Measurements from ENCODE around the gene EME1.
A peak's percentile ranks its signal among the peaks of the same experiment; 100 is the strongest.
"Not testable (repeated sequence)": the region's sequence is repeated elsewhere in the genome, so short reads cannot be mapped to it uniquely, and the experiment has no call there.

The EME1 gene

GRCh38 chr17:50421308-50422051, 48.5 kb downstream of the EME1 start:
- no peak for DNase-seq (ENCODE audit: low read depth)
- no peak overlapping the region for H3K4me3 ChIP-seq (ENCODE audit: low read depth, low read length)

- no peak overlapping the region for H3K4me3 ChIP-seq (ENCODE audit: low read depth, low read length)
- DNase-seq (ENCODE audit: low read depth): no peak
Measured at GRCh38 chr17:50422738-50423137, 49.7 kb downstream of the EME1 start.

- H3K4me3 ChIP-seq (ENCODE audit: low read depth, low read length): no peak overlapping the region
- DNase-seq (ENCODE audit: low read depth): peak; percentile 85
Measured at GRCh38 chr17:50423553-50424159, 50.6 kb downstream of the EME1 start.

GRCh38 chr17:50424246-50424995, 51.4 kb downstream of the EME1 start:
- DNase-seq (ENCODE audit: low read depth): no peak
- H3K4me3 ChIP-seq (ENCODE audit: low read depth, low read length): no peak overlapping the region

- no peak for DNase-seq (ENCODE audit: low read depth)
- H3K4me3 ChIP-seq (ENCODE audit: low read depth, low read length): peak overlapping the region; percentile 65
Measured at GRCh38 chr17:50424996-50425681, 52.1 kb downstream of the EME1 start.

- DNase-seq (ENCODE audit: low read depth): no peak
- H3K4me3 ChIP-seq (ENCODE audit: low read depth, low read length): peak within 1 kb of the TSS; percentile 65
Measured at GRCh38 chr17:50425682-50426471, 52.8 kb downstream of the EME1 start, which contains the start of gene ACSF2. Gene ACSF2 (plus strand): TSS chr17:50426218. CDS start chr17:50426262, 44 bp downstream.

- no peak for DNase-seq (ENCODE audit: low read depth)
- H3K4me3 ChIP-seq (ENCODE audit: low read depth, low read length): peak overlapping the region; percentile 65
Measured at GRCh38 chr17:50426472-50426782, 53.4 kb downstream of the EME1 start.

- peak overlapping the region; percentile 65 for H3K4me3 ChIP-seq (ENCODE audit: low read depth, low read length)
- no peak for DNase-seq (ENCODE audit: low read depth)
Measured at GRCh38 chr17:50426814-50427787, 54.1 kb downstream of the EME1 start.

GRCh38 chr17:50428126-50428525, 55.1 kb downstream of the EME1 start:
- not testable (repeated sequence) for H3K4me3 ChIP-seq (ENCODE audit: low read depth, low read length)

GRCh38 chr17:50428831-50429424, 55.9 kb downstream of the EME1 start:
- no peak for DNase-seq (ENCODE audit: low read depth)
- no peak overlapping the region for H3K4me3 ChIP-seq (ENCODE audit: low read depth, low read length)

More at GRCh38 chr17:50428126-50428525, 55.1 kb downstream of the EME1 start:
- not testable (repeated sequence) for DNase-seq (ENCODE audit: low read depth)

GRCh38 chr17:50429793-50430192, 56.8 kb downstream of the EME1 start:
- DNase-seq (ENCODE audit: low read depth): no peak
- no peak overlapping the region for H3K4me3 ChIP-seq (ENCODE audit: low read depth, low read length)
